ENCODE data around the gene TRAPPC11.

Gene TRAPPC11

DNA sequence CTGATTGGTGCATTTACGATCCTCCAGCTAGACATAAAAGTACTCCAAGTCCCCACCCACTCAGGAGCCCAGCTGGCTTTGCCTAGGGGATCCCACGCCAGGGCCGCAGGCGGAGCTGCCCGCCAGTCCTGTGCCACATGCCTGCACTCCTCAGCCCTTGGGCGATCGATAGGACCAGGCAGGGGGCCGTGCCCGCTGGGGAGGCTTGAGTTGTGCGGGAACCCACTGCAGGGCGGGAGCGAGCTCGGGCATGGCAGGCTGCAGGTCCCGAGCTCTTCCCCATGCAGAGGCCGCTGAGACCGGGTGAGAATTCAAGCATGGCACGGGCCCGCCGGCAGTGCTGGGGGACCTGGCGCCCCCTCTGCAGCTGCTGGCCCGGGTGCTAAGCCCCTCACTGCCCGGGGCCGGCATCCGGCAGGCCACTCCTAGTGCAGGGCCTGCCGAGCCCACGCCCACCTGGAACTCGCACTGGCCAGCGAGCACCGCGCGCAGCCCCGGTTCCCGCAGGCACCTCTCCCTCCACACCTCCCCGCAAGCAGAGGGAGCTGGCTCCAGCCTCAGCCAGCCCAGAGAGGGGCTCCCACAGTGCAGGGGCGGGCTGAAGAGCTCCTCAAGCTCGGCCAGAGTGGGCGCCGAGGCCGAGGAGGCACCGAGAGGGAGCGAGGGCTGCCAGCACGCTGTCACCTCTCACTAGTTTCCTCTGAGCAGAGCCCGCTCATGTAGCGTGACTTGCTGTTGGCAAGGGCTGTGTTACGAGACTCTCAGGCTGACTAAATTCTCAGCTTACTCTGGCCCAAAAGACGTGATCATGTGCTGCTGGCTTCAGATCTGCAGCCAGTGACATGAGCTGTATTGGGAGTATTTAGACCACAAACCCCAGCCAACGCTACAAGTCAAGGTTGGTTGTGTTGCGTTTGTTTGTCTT, 87.5 kb downstream of the TRAPPC11 start:
- no peak for FAIRE-seq
- TF ChIP-seq POLR2A (IDR thresholded peaks at IDR 0.05; ENCODE audit: low read depth, low read length) = no peak
- DNase-seq (ENCODE audit: insufficient read length, low spot score) = no peak

DNA sequence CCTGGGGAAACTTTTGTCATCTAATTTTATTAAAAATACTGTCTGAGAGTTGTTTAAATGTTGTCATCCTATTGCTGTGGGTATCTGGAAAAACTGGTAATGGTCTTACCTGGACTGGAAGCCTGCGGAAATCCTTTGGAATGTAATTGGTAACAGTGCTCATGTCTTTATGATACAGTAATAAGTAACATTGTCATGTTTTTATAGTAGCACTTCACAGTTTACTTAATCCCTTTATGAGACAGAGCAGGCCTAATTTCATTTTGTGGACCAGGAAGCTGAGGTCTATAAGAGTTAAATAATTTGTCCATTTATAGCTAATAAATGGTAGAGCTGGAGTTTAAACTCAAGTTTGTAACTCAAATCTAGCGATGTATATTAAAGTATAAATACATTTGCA, 88.3 kb downstream of the TRAPPC11 start:
- FAIRE-seq (no peak), DNase-seq (ENCODE audit: insufficient read length, low spot score) (no peak)
- no peak for TF ChIP-seq POLR2A (IDR thresholded peaks at IDR 0.05; ENCODE audit: low read depth, low read length)

GRCh38 chr4:183747931-183748670, 89.0 kb downstream of the TRAPPC11 start:
- no peak for DNase-seq (ENCODE audit: insufficient read length, low spot score)
- no peak for TF ChIP-seq POLR2A (IDR thresholded peaks at IDR 0.05; ENCODE audit: low read depth, low read length)

GRCh38 chr4:183751106-183751505, 92.0 kb downstream of the TRAPPC11 start:
- DNase-seq (ENCODE audit: insufficient read length, low spot score) = no peak
- FAIRE-seq = no peak
- no peak for TF ChIP-seq POLR2A (IDR thresholded peaks at IDR 0.05; ENCODE audit: low read depth, low read length)

More at GRCh38 chr4:183747931-183748670, 89.0 kb downstream of the TRAPPC11 start:
- FAIRE-seq = no peak

GRCh38 chr4:183755596-183755995, 96.5 kb downstream of the TRAPPC11 start:
- FAIRE-seq (no peak), DNase-seq (ENCODE audit: insufficient read length, low spot score) (no peak)
- no peak for TF ChIP-seq POLR2A (IDR thresholded peaks at IDR 0.05; ENCODE audit: low read depth, low read length)

DNA sequence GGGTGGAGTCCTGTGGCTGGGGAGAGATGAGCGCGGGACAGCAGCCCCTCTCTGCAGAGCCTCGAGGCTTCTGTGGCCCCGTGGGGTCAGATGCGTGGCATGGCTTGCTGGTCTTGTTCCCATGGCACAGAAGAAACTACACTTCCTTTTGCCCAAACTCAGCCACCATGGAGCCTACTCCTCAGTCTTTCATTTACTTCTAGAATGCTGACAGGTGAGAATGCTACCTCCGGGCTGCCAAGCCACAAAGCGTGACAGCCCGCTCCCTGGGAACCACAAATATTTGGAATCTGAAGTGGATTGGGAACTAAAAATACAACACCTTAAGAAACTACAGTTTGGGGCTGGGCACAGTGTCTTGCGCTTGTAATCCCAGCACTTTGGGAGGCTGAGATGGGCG, 98.0 kb downstream of the TRAPPC11 start:
- TF ChIP-seq POLR2A (IDR thresholded peaks at IDR 0.05; ENCODE audit: low read depth, low read length) = no peak
- no peak for FAIRE-seq
- DNase-seq (ENCODE audit: insufficient read length, low spot score) = no peak

GRCh38 chr4:183758061-183758757, 99.1 kb downstream of the TRAPPC11 start:
- no peak for FAIRE-seq
- TF ChIP-seq POLR2A (IDR thresholded peaks at IDR 0.05; ENCODE audit: low read depth, low read length) = no peak
- no peak for DNase-seq (ENCODE audit: insufficient read length, low spot score)

DNA sequence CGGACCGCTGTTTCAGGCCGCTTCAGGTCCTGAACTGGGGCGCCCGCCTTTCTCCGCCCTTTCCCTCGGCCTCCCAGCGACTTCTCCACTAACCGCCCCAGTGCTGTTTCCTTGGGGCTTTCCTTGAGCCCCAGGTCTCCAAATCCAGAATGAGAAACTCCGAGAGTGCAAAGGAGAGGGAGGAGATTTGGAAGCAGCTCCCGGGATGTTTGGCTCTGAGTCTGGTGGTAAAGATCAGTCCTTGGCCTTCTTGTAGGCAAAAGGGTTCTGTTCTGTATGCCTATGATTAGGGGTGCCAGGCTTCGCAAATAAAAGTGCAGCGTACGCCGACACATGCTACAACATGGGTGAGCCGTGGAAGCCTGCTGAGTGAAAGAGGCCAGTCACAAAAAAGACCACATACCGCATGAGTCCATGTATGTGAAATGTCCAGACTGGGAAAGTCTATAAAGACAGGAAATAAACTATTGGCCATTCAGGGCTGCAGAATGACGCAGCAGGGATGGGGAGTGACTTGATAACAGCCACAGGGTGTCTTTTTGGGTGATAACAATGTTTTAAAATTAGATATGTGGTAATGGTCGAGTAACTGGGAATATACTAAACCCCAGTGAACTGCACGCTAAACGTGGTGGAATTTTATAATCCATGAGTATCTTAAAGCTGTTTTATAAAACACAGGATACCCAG, 99.8 kb downstream of the TRAPPC11 start:
- no peak for TF ChIP-seq POLR2A (IDR thresholded peaks at IDR 0.05; ENCODE audit: low read depth, low read length)
- FAIRE-seq (no peak), DNase-seq (ENCODE audit: insufficient read length, low spot score) (no peak)

- FAIRE-seq = no peak
- DNase-seq (ENCODE audit: insufficient read length, low spot score) = no peak
- TF ChIP-seq POLR2A (IDR thresholded peaks at IDR 0.05; ENCODE audit: low read depth, low read length) = no peak
Measured at GRCh38 chr4:183760326-183760725, 101.2 kb downstream of the TRAPPC11 start.
